Astrocyte (in vitro differentiated cells and primary cell): Measurements from ENCODE around the gene NUMB. TPM values are rescaled to one million over a fixed set of nuclear protein-coding genes. Genes with fewer than 3 reads are reported as not detected.

ENCODE experiments used
- DNase-seq: peaks from one replicate; pipeline ENCODE4 v3.0.0-alpha.2; 2010; ENCODE audit warnings: low read depth
- FAIRE-seq: peaks from 2 replicates; lab custom pipeline; 2011; peaks lifted over from hg19 to GRCh38; lab: Jason Lieb, UNC
- H2AFZ ChIP-seq: 2 replicates; pipeline ENCODE4 v1.6.0; 2012; ENCODE audit warnings: low read depth, low read length, inconsistent platforms
- H3K27ac ChIP-seq: 2 replicates; pipeline ENCODE4 v1.5.1; 2011; ENCODE audit warnings: low read depth, low read length, inconsistent platforms
- H3K27me3 ChIP-seq: 2 replicates; pipeline ENCODE4 v1.6.0; 2011; ENCODE audit warnings: low read length, inconsistent platforms; ENCODE audit not compliant: insufficient read depth
- H3K36me3 ChIP-seq: 2 replicates; pipeline ENCODE4 v1.5.1; 2011; ENCODE audit warnings: low read length, inconsistent platforms; ENCODE audit not compliant: insufficient read depth
- H3K4me1 ChIP-seq: 2 replicates; pipeline ENCODE4 v1.5.1; 2011; ENCODE audit warnings: low read length, inconsistent platforms; ENCODE audit not compliant: insufficient read depth
- H3K4me2 ChIP-seq: 2 replicates; pipeline ENCODE4 v1.6.0; 2012; ENCODE audit warnings: low read length, inconsistent platforms
- H3K4me3 ChIP-seq: 2 replicates; pipeline ENCODE4 v1.5.1; 2011; ENCODE audit warnings: low read depth, mild to moderate bottlenecking, low read length, inconsistent platforms; ENCODE audit not compliant: insufficient read depth
- H3K79me2 ChIP-seq: 2 replicates; pipeline ENCODE4 v1.6.0; 2012; ENCODE audit warnings: mild to moderate bottlenecking, low read length, inconsistent platforms; ENCODE audit not compliant: insufficient read depth
- H3K9ac ChIP-seq: 2 replicates; pipeline ENCODE4 v1.6.0; 2012; ENCODE audit warnings: mild to moderate bottlenecking, low read length, inconsistent platforms
- H3K9me3 ChIP-seq: 2 replicates; pipeline ENCODE4 v1.5.1; 2012; ENCODE audit warnings: low read depth, mild to moderate bottlenecking, low read length, inconsistent platforms; ENCODE audit not compliant: insufficient read depth
- H4K20me1 ChIP-seq: 2 replicates; pipeline ENCODE4 v1.6.0; 2012; ENCODE audit warnings: low read length, inconsistent platforms; ENCODE audit not compliant: insufficient read depth
- H3K27ac Mint-ChIP-seq: one replicate; pipeline ENCODE4 v1.8.0; 2021; ENCODE audit warnings: mild to moderate bottlenecking, mixed read lengths; ENCODE audit not compliant: unreplicated experiment
- H3K27me3 Mint-ChIP-seq: one replicate; pipeline ENCODE4 v1.8.0; 2021; ENCODE audit warnings: low read depth, mixed read lengths; ENCODE audit not compliant: unreplicated experiment
- H3K36me3 Mint-ChIP-seq: one replicate; pipeline ENCODE4 v1.8.0; 2021; ENCODE audit warnings: low read depth, mixed read lengths; ENCODE audit not compliant: unreplicated experiment
- H3K4me1 Mint-ChIP-seq: one replicate; pipeline ENCODE4 v1.8.0; 2021; ENCODE audit warnings: low read depth, mixed read lengths; ENCODE audit not compliant: unreplicated experiment
- H3K4me3 Mint-ChIP-seq: one replicate; pipeline ENCODE4 v1.8.0; 2021; ENCODE audit warnings: mild to moderate bottlenecking, moderate library complexity, mixed read lengths; ENCODE audit not compliant: unreplicated experiment
- H3K9me3 Mint-ChIP-seq: one replicate; pipeline ENCODE4 v1.8.0; 2021; ENCODE audit warnings: mild to moderate bottlenecking, mixed read lengths; ENCODE audit not compliant: unreplicated experiment
- CTCF ChIP-seq: IDR thresholded peaks from 2 replicates; pipeline ENCODE4 v1.5.1; 2011; ENCODE audit warnings: low read depth, mild to moderate bottlenecking, inconsistent platforms, low read length, moderate library complexity; ENCODE audit not compliant: insufficient read depth
- EZH2 ChIP-seq: IDR thresholded peaks from 2 replicates; pipeline ENCODE4 v1.6.1; 2012; ENCODE audit warnings: mild to moderate bottlenecking, low read length, inconsistent platforms; ENCODE audit not compliant: insufficient read depth
- total RNA-seq: library from RNA; stranded (reverse); gene quantifications from 2 replicates; pipeline ENCODE4 v1.2.1, GENCODE V29; 2021

The NUMB gene
- total RNA-seq, 1 donor from 2014 or later: 93.9 TPM

GRCh38 chr14:73235531-73236155, 222.7 kb downstream of the NUMB start:
- H3K36me3 Mint-ChIP-seq: no peaks in the 10 kb centered on the region
- FAIRE-seq (no peak), DNase-seq (no peak)
- no peak for TF ChIP-seq CTCF
- TF ChIP-seq EZH2: no peak
- no peak overlapping the region for H3K27ac ChIP-seq
- H3K4me2 ChIP-seq: peak overlapping the region; percentile 44
- H3K79me2 ChIP-seq: no peaks in the 10 kb centered on the region
- peak overlapping the region; percentile 46 for H3K4me3 Mint-ChIP-seq
- peaks cover 42% of the 10 kb centered on the region for H3K4me1 Mint-ChIP-seq
- H3K9me3 ChIP-seq: no peaks in the 10 kb centered on the region
- H3K27me3 ChIP-seq: peaks cover 47% of the 10 kb centered on the region
- H3K4me3 ChIP-seq: no peak overlapping the region
- H3K9me3 Mint-ChIP-seq: no peaks in the 10 kb centered on the region
- peaks cover 23% of the 10 kb centered on the region for H3K4me1 ChIP-seq
- peaks cover 10% of the 10 kb centered on the region for H4K20me1 ChIP-seq
- H3K27ac Mint-ChIP-seq: no peak overlapping the region
- peaks cover 19% of the 10 kb centered on the region for H3K27me3 Mint-ChIP-seq
- no peak overlapping the region for H3K9ac ChIP-seq
- H3K36me3 ChIP-seq: no peaks in the 10 kb centered on the region
- no peak overlapping the region for H2AFZ ChIP-seq

DNA sequence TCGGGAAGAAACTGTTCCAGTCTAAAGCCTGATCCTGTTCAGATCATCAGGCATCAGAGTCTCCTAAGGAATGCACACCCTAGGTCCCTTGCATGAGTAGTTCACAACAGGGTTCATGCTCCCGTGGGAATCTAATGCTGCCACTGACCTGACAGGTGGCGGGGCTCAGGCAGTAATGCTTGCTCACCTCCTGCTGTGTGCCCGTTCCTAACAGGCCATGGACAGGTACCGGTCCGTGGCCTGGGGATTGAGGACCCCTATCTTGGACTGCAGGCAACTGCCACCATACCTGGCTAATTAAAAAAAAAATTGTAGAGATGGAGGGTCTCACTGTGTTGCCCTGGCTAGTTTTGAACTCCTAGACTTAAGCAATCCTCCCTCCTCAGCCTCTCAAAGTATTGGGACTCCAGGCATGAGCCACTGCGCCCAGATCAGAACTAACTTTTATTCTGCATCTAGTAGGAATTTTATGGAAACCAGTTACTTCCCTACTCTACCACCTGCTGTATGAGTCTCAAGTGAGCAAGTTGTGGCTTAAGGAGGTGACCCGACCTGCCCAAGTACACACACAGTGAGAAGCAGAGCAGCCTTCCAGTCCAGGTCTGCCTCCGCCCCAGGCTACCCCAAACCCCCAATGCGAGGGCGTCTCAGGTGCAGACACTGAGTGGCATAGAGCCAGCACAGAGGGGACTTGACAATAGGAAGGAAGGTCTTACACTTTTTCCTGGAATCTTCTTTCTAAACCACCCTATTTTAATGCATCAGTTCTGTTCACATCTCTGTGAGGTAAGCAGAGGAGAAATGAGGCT, 223.6 kb downstream of the NUMB start:
- Mint-ChIP-seq H3K4me1 (peaks cover 42% of the 10 kb centered on the region), H3K27me3 (peaks cover 17% of the 10 kb centered on the region), H3K27ac (no peak overlapping the region), H3K36me3 (no peaks in the 10 kb centered on the region), H3K9me3 (no peaks in the 10 kb centered on the region), H3K4me3 (no peak overlapping the region)
- Histone ChIP-seq H3K9me3 (no peaks in the 10 kb centered on the region), H3K36me3 (no peaks in the 10 kb centered on the region), H3K4me2 (no peak overlapping the region), H2AFZ (no peak overlapping the region), H3K27me3 (peaks cover 41% of the 10 kb centered on the region), H3K4me1 (peaks cover 20% of the 10 kb centered on the region), H3K9ac (no peak overlapping the region), H3K79me2 (no peaks in the 10 kb centered on the region), H3K27ac (no peak overlapping the region), H4K20me1 (peaks cover 10% of the 10 kb centered on the region), H3K4me3 (no peak overlapping the region)
- FAIRE-seq (no peak), DNase-seq (no peak)
- TF ChIP-seq EZH2: no peak
- no peak for TF ChIP-seq CTCF

- FAIRE-seq: no peak
- no peak for DNase-seq
- Histone ChIP-seq H3K4me3 (no peak overlapping the region), H3K4me2 (no peak overlapping the region), H3K27ac (no peak overlapping the region), H3K79me2 (no peaks in the 10 kb centered on the region), H3K9ac (no peak overlapping the region), H3K36me3 (no peaks in the 10 kb centered on the region), H3K9me3 (no peaks in the 10 kb centered on the region), H2AFZ (no peak overlapping the region), H3K27me3 (peaks cover 41% of the 10 kb centered on the region), H3K4me1 (peaks cover 16% of the 10 kb centered on the region), H4K20me1 (peaks cover 7% of the 10 kb centered on the region)
- no peak for TF ChIP-seq CTCF
- TF ChIP-seq EZH2: no peak
- Mint-ChIP-seq H3K36me3 (no peaks in the 10 kb centered on the region), H3K27ac (no peak overlapping the region), H3K27me3 (peaks cover 17% of the 10 kb centered on the region), H3K4me3 (no peak overlapping the region), H3K9me3 (no peaks in the 10 kb centered on the region), H3K4me1 (peaks cover 37% of the 10 kb centered on the region)
Measured at GRCh38 chr14:73234029-73234428, 224.3 kb downstream of the NUMB start.
